NCI-H2171 treated with DMSO at 0.1 percent for 48 hours (cell line): ENCODE data around the gene ADNP2.
"Not testable (repeated sequence)": the region's sequence is repeated elsewhere in the genome, so short reads cannot be mapped to it uniquely, and the experiment has no call there.

Source experiments
- DNase-seq: peaks from one replicate; lab custom pipeline; 2025; lab: John Stamatoyannopoulos, UW

Gene ADNP2

GRCh38 chr18:80147418-80148325, 38.6 kb downstream of the ADNP2 start:
- DNase-seq: peak; percentile 76

GRCh38 chr18:80148326-80149199, 39.5 kb downstream of the ADNP2 start:
- peak; percentile 3 for DNase-seq

GRCh38 chr18:80149667-80150066, 40.6 kb downstream of the ADNP2 start:
- no peak for DNase-seq

- peak; percentile 1 for DNase-seq
Measured at GRCh38 chr18:80154293-80154692, 45.2 kb downstream of the ADNP2 start.

GRCh38 chr18:80157708-80158343, 48.8 kb downstream of the ADNP2 start:
- peak; percentile 13 for DNase-seq

- no peak for DNase-seq
Measured at GRCh38 chr18:80158365-80158764, 49.3 kb downstream of the ADNP2 start.

- no peak for DNase-seq
Measured at GRCh38 chr18:80159713-80160636, 50.9 kb downstream of the ADNP2 start.

- DNase-seq: no peak
Measured at GRCh38 chr18:80161781-80162417, 52.8 kb downstream of the ADNP2 start.

- no peak for DNase-seq
Measured at GRCh38 chr18:80163183-80163582, 54.1 kb downstream of the ADNP2 start.

- DNase-seq: not testable (repeated sequence)
Measured at GRCh38 chr18:80164727-80165355, 55.8 kb downstream of the ADNP2 start.

- no peak for DNase-seq
Measured at GRCh38 chr18:80166240-80166639, 57.2 kb downstream of the ADNP2 start.

- DNase-seq: no peak
Measured at GRCh38 chr18:80166725-80167124, 57.7 kb downstream of the ADNP2 start.

- no peak for DNase-seq
Measured at GRCh38 chr18:80167331-80167730, 58.3 kb downstream of the ADNP2 start.

- DNase-seq: no peak
Measured at GRCh38 chr18:80167931-80168330, 58.9 kb downstream of the ADNP2 start.

- no peak for DNase-seq
Measured at GRCh38 chr18:80168346-80168745, 59.3 kb downstream of the ADNP2 start.

GRCh38 chr18:80168982-80169381, 59.9 kb downstream of the ADNP2 start:
- no peak for DNase-seq

GRCh38 chr18:80169607-80170006, 60.5 kb downstream of the ADNP2 start:
- DNase-seq: no peak

GRCh38 chr18:80170395-80171053, 61.5 kb downstream of the ADNP2 start:
- no peak for DNase-seq

- DNase-seq: no peak
Measured at GRCh38 chr18:80171054-80171872, 62.2 kb downstream of the ADNP2 start.
